ENCODE data around the gene RFTN1.

- TF ChIP-seq E2F4 (CRISPR knock-in tag; IDR thresholded peaks at IDR 0.05; ENCODE audit: low read depth) (no peak), NR2C2 (CRISPR knock-in tag; IDR thresholded peaks at IDR 0.05) (no peak), NR2C2 (tag; IDR thresholded peaks at IDR 0.05) (no peak), ZNF184 (CRISPR knock-in tag; IDR thresholded peaks at IDR 0.05) (no peak), TEAD2 (tag; IDR thresholded peaks at IDR 0.05) (no peak), GTF2E2 (tag; IDR thresholded peaks at IDR 0.05) (no peak), ATF2 (CRISPR knock-in tag; IDR thresholded peaks at IDR 0.05) (no peak), SIRT6 (IDR thresholded peaks at IDR 0.05; ENCODE audit: low read depth, low read length) (no peak), HMGXB4 (CRISPR knock-in tag; IDR thresholded peaks at IDR 0.05) (no peak), RFX5 (IDR thresholded peaks at IDR 0.05; ENCODE audit: low read depth, low read length) (no peak)
Observed at GRCh38 chr3:16385151-16385550, 128.3 kb downstream of the RFTN1 start.
